ENCODE results near the gene KMT2A. TPM values are rescaled to one million over a fixed set of nuclear protein-coding genes. Genes with fewer than 3 reads are reported as not detected.

The KMT2A gene
- total RNA-seq, 1 experiment from 2014 or later = 50.4 TPM

GRCh38 chr11:118441770-118442275, 5.5 kb downstream of the KMT2A start (continued):
- no peak for TF ChIP-seq ZNF274 (IDR thresholded peaks at IDR 0.05; ENCODE audit: low read depth, low read length)
- TF ChIP-seq ZFX (IDR thresholded peaks at IDR 0.05) = no peak
- no peak for TF ChIP-seq POLR2A (IDR thresholded peaks at IDR 0.05; ENCODE audit: borderline replicate concordance, extremely low read depth, insufficient read depth, insufficient read length)
- TF ChIP-seq CEBPB (IDR thresholded peaks at IDR 0.05; ENCODE audit: low read depth) = no peak
- no peak for TF ChIP-seq JUND (IDR thresholded peaks at IDR 0.05)
- TF ChIP-seq FOSL1 (IDR thresholded peaks at IDR 0.05; ENCODE audit: low read depth) = no peak
- no peak for TF ChIP-seq SP1 (IDR thresholded peaks at IDR 0.05; ENCODE audit: low read depth)
- TF ChIP-seq SRF (IDR thresholded peaks at IDR 0.05; ENCODE audit: low read depth) = no peak

- CTCF ChIA-PET = no interaction called here
- H3K27ac ChIP-seq (ENCODE audit: low read depth, low read length) = no peak overlapping the region
Measured at GRCh38 chr11:118442301-118442700, 6.0 kb downstream of the KMT2A start.

DNA sequence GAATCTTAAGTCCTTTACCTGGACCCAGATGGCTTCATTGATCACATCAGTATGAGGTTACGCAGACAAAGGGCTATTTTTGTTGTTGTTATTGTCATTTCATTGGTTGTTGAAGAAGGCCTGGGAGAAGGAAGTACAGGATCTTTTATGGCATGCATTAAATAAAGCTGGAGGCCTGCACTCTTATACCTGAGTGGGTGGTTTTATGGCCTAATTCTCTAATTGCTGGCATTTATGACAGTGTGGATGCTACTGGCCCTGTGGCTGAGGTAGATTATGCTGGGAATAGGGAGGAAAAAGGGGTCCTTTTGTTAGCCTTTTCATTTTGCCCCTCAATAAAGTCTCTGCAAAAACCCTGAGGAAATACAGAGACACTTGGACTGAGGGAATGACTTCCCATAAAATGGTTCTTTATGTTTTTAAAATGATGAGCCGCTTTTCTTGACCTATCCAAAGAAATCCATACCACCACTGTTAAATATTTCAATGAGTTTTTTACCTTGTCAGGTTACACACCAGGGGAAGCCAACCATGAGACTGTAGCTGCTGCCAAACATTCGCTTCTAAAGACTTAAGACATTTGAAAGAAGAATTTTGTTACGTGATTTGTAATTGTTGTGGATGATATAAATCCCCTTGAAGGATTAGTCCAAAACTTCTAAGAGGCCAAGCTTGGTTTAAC, 6.8 kb downstream of the KMT2A start:
- Histone ChIP-seq H3K4me3 (replicated peaks in 1 of 2; ENCODE audit: low read depth in 1 of 2, low read length in 2 of 2) (no peak overlapping the region), H3K4me1 (ENCODE audit: control insufficient read depth in 1 of 2, insufficient read depth in 2 of 2, low read length in 2 of 2) (peaks cover 6 to 19% of the 10 kb centered on the region in 2 experiments), H3K9me2 (ENCODE audit: insufficient read depth) (no peaks in the 10 kb centered on the region), H3K9ac (ENCODE audit: low read length) (no peak overlapping the region), H3K9me3 (ENCODE audit: control insufficient read depth in 1 of 2, insufficient read depth in 1 of 2, low read depth in 1 of 2, low read length in 2 of 2) (no peaks in the 10 kb centered on the region), H3K4me2 (ENCODE audit: low read length) (no peak overlapping the region), H2AFZ (ENCODE audit: low read depth, low read length, poor library complexity, severe bottlenecking) (no peak overlapping the region), H3K79me2 (ENCODE audit: insufficient read depth, low read length) (peaks cover 97% of the 10 kb centered on the region), H3K36me3 (ENCODE audit: control insufficient read depth in 1 of 2, insufficient read depth in 2 of 2, low read length in 2 of 2) (no peaks in the 10 kb centered on the region), H3K27ac (ENCODE audit: low read depth, low read length) (no peak overlapping the region), H4K20me1 (ENCODE audit: insufficient read depth) (peaks cover 23% of the 10 kb centered on the region), H3K27me3 (ENCODE audit: insufficient read depth, low read length) (no peaks in the 10 kb centered on the region)
- POLR2A ChIA-PET = no interaction called here
- intact Hi-C loops (cut with micrococcal nuclease) = no loop called here
- DNase-seq (ENCODE audit: low read depth, low spot score) (no peak), ATAC-seq (no peak)
- no TSS peak for BruUV-seq (replicated peaks)
- CTCF ChIA-PET = no interaction called here
- RAD21 ChIA-PET (ENCODE audit: low non-redundant PET in 1 of 2, low total read pairs in 2 of 2, uncharacterized antibody in 2 of 2, unreplicated experiment in 2 of 2) = no interaction called here
- TF ChIP-seq YY1 (IDR thresholded peaks at IDR 0.05; ENCODE audit: extremely low read depth, insufficient replicate concordance, low read depth, low read length) = no peak
- no peak for TF ChIP-seq ELF1 (IDR thresholded peaks at IDR 0.05; ENCODE audit: borderline replicate concordance, low read depth)
- TF ChIP-seq JUND (IDR thresholded peaks at IDR 0.05) = no peak
- TF ChIP-seq SIN3A (IDR thresholded peaks at IDR 0.05; ENCODE audit: low read depth) = no peak
- TF ChIP-seq SRF (IDR thresholded peaks at IDR 0.05; ENCODE audit: low read depth) = no peak
- TF ChIP-seq EZH2phosphoT487 (IDR thresholded peaks at IDR 0.05; ENCODE audit: borderline replicate concordance) = no peak
- TF ChIP-seq RAD21 (IDR thresholded peaks at IDR 0.05; ENCODE audit: low read depth) = no peak
- TF ChIP-seq, protein P1, sequence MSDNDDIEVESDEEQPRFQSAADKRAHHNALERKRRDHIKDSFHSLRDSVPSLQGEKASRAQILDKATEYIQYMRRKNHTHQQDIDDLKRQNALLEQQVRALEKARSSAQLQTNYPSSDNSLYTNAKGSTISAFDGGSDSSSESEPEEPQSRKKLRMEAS (IDR thresholded peaks at IDR 0.05) = no peak
- TF ChIP-seq, protein P2, sequence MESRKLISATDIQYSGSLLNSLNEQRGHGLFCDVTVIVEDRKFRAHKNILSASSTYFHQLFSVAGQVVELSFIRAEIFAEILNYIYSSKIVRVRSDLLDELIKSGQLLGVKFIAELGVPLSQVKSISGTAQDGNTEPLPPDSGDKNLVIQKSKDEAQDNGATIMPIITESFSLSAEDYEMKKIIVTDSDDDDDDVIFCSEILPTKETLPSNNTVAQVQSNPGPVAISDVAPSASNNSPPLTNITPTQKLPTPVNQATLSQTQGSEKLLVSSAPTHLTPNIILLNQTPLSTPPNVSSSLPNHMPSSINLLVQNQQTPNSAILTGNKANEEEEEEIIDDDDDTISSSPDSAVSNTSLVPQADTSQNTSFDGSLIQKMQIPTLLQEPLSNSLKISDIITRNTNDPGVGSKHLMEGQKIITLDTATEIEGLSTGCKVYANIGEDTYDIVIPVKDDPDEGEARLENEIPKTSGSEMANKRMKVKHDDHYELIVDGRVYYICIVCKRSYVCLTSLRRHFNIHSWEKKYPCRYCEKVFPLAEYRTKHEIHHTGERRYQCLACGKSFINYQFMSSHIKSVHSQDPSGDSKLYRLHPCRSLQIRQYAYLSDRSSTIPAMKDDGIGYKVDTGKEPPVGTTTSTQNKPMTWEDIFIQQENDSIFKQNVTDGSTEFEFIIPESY (IDR thresholded peaks at IDR 0.05; ENCODE audit: extremely low read depth, insufficient replicate concordance, low read length) = no peak
- TF ChIP-seq EZH2 (IDR thresholded peaks at IDR 0.05) = no peak
- TF ChIP-seq POLR2A (IDR thresholded peaks at IDR 0.05; ENCODE audit: borderline replicate concordance, extremely low read depth, insufficient read depth, insufficient read length) = no peak
- TF ChIP-seq TCF7L2 (IDR thresholded peaks at IDR 0.05; ENCODE audit: borderline replicate concordance, extremely low read depth, insufficient read depth, insufficient read length) = no peak

More at GRCh38 chr11:118442301-118442700, 6.0 kb downstream of the KMT2A start:
- Histone ChIP-seq H2AFZ (ENCODE audit: low read depth, low read length, poor library complexity, severe bottlenecking) (no peak overlapping the region), H3K4me2 (ENCODE audit: low read length) (no peak overlapping the region), H3K36me3 (ENCODE audit: control insufficient read depth in 1 of 2, insufficient read depth in 2 of 2, low read length in 2 of 2) (no peaks in the 10 kb centered on the region), H3K9me2 (ENCODE audit: insufficient read depth) (no peaks in the 10 kb centered on the region), H3K9ac (ENCODE audit: low read length) (no peak overlapping the region), H3K79me2 (ENCODE audit: insufficient read depth, low read length) (peaks cover 97% of the 10 kb centered on the region), H3K9me3 (ENCODE audit: control insufficient read depth in 1 of 2, insufficient read depth in 1 of 2, low read depth in 1 of 2, low read length in 2 of 2) (no peaks in the 10 kb centered on the region), H4K20me1 (ENCODE audit: insufficient read depth) (peaks cover 23% of the 10 kb centered on the region), H3K4me3 (replicated peaks in 1 of 2; ENCODE audit: low read depth in 1 of 2, low read length in 2 of 2) (no peak overlapping the region), H3K4me1 (ENCODE audit: control insufficient read depth in 1 of 2, insufficient read depth in 2 of 2, low read length in 2 of 2) (peaks cover 10 to 26% of the 10 kb centered on the region in 2 experiments), H3K27me3 (ENCODE audit: insufficient read depth, low read length) (no peaks in the 10 kb centered on the region)
- ATAC-seq (no peak), DNase-seq (ENCODE audit: low read depth, low spot score) (no peak)
- TF ChIP-seq POLR2A (IDR thresholded peaks at IDR 0.05; ENCODE audit: borderline replicate concordance, extremely low read depth, insufficient read depth, insufficient read length) = no peak
- TF ChIP-seq ZFX (IDR thresholded peaks at IDR 0.05) = no peak
- intact Hi-C loops (cut with micrococcal nuclease) = no loop called here
- ChIA-PET RAD21 (ENCODE audit: low non-redundant PET in 1 of 2, low total read pairs in 2 of 2, uncharacterized antibody in 2 of 2, unreplicated experiment in 2 of 2) (interaction anchor here in 1 of 2 experiments (0.6 kb wide), 1 partner anchor 32 kb away, joined by 6 read pairs; no protein-coding TSS in a partner anchor), POLR2A (interaction anchor here (0.5 kb wide), 1 partner anchor 14 kb away, joined by 3 read pairs; no protein-coding TSS in a partner anchor)
- no TSS peak for BruUV-seq (replicated peaks)
